H1 (cell line): Measurements from ENCODE around the gene FAU. TPM values are rescaled to one million over a fixed set of nuclear protein-coding genes. Genes with fewer than 3 reads are reported as not detected.

Experiments used
- BACH1 ChIP-seq: IDR thresholded peaks from 2 replicates; pipeline ENCODE4 v1.6.1; 2012; ENCODE audit warnings: low read length, improper control_type of control experiment
- CREB1 ChIP-seq: IDR thresholded peaks from 2 replicates; pipeline ENCODE4 v1.6.1; 2012; ENCODE audit warnings: inconsistent platforms
- EZH2 ChIP-seq: fragments of 200-600 bp; sonication (generic); IDR thresholded peaks from 2 replicates; pipeline ENCODE4 v1.7.1; 2012; ENCODE audit warnings: low read depth, mild to moderate bottlenecking, moderate library complexity, low read length, inconsistent platforms; ENCODE audit not compliant: severe bottlenecking
- FOSL1 ChIP-seq: IDR thresholded peaks from 2 replicates; pipeline ENCODE4 v1.6.1; 2011; ENCODE audit warnings: mild to moderate bottlenecking, low read depth, low read length, moderate library complexity; ENCODE audit not compliant: insufficient read depth
- HDAC2 ChIP-seq, 2 experiments: fragments of 300-600 bp in 1 of 2; sonication (generic) in 1 of 2; IDR thresholded peaks; 2 replicates each; pipeline ENCODE4 v1.6.1; 2011 to 2012; ENCODE audit warnings: low read depth in 2 of 2, low read length in 2 of 2, mild to moderate bottlenecking in 2 of 2, moderate library complexity in 2 of 2, borderline replicate concordance in 1 of 2, inconsistent platforms in 1 of 2
- KDM1A ChIP-seq: fragments of 200-600, 300-600 bp; sonication (generic); IDR thresholded peaks from 2 replicates; pipeline ENCODE4 v1.7.1; 2016; ENCODE audit warnings: mild to moderate bottlenecking, low read length, borderline replicate concordance
- KDM5A ChIP-seq: fragments of 200-600 bp; IDR thresholded peaks from 2 replicates; pipeline ENCODE4 v1.7.1; 2012; ENCODE audit warnings: mild to moderate bottlenecking, low read length, inconsistent platforms, mixed read lengths
- POLR2AphosphoS5 ChIP-seq: IDR thresholded peaks from 2 replicates; pipeline ENCODE4 v1.6.1; 2011; ENCODE audit warnings: low read depth, low read length
- RBBP5 ChIP-seq: IDR thresholded peaks from 2 replicates; pipeline ENCODE4 v1.7.1; 2012; ENCODE audit warnings: low read depth, mild to moderate bottlenecking, inconsistent platforms, low read length, moderate library complexity, borderline replicate concordance
- RXRA ChIP-seq: IDR thresholded peaks from 2 replicates; pipeline ENCODE4 v1.6.1; 2011; ENCODE audit warnings: low read depth, mild to moderate bottlenecking, low read length, moderate library complexity; ENCODE audit not compliant: insufficient read depth
- SAP30 ChIP-seq: fragments of 300-600 bp; sonication (generic); IDR thresholded peaks from 2 replicates; pipeline ENCODE4 v1.7.1; 2012; ENCODE audit warnings: low read length, moderate library complexity, mild to moderate bottlenecking, inconsistent platforms; ENCODE audit not compliant: insufficient read depth, insufficient replicate concordance
- SIX5 ChIP-seq: IDR thresholded peaks from 2 replicates; pipeline ENCODE4 v1.6.1; 2011; ENCODE audit warnings: mild to moderate bottlenecking, low read depth, low read length
- SP1 ChIP-seq: IDR thresholded peaks from 2 replicates; pipeline ENCODE4 v1.6.1; 2011; ENCODE audit warnings: low read depth, low read length
- SP4 ChIP-seq: IDR thresholded peaks from 2 replicates; pipeline ENCODE4 v1.6.1; 2012; ENCODE audit warnings: low read length, inconsistent platforms
- TAF7 ChIP-seq: optimal IDR thresholded peaks from 2 replicates; pipeline ENCODE3; 2011; ENCODE audit warnings: low read depth, mild to moderate bottlenecking, inconsistent platforms, low read length, moderate library complexity, borderline replicate concordance
- TBP ChIP-seq: IDR thresholded peaks from 2 replicates; pipeline ENCODE4 v1.6.1; 2011; ENCODE audit warnings: low read depth, low read length, improper control_type of control experiment
- ZNF274 ChIP-seq: IDR thresholded peaks from 2 replicates; pipeline ENCODE4 v1.7.0; 2012; ENCODE audit warnings: low read length, borderline replicate concordance; ENCODE audit errors: extremely low read depth
- polyA plus RNA-seq, 7 experiments: library from polyadenylated mRNA; depleted of rRNA in 3 of 7; stranded (reverse) in 5 of 7; unstranded in 2 of 7; fragments of >200 nt in 5 of 7; fragments of 200-250 nt in 2 of 7; gene quantifications; 1 replicate in 5 of 7; 2 replicates in 1 of 7; 4 replicates in 1 of 7; pipeline versions ENCODE4 v1.2.1 to v1.2.3, GENCODE V29; 2011 to 2013; ENCODE audit warnings: missing spikeins in 2 of 7, mixed read lengths in 2 of 7
- total RNA-seq: library from RNA; stranded (reverse); fragmentation: NEBNext Ultra II Directional; extraction: Animal tissue kit (Norgen Biotek cat#: 25700); gene quantifications from 2 replicates; pipeline ENCODE4 v1.2.1, GENCODE V29; 2021
- TF ChIP-seq, protein P1 (sequence below), 3 experiments: IDR thresholded peaks; 1 replicate in 2 of 3; 2 replicates in 1 of 3; pipeline versions ENCODE4 v1.5.1 to v1.6.1; 2011; ENCODE audit warnings: low read length in 3 of 3, mild to moderate bottlenecking in 3 of 3, inconsistent platforms in 2 of 3, low read depth in 1 of 3, moderate library complexity in 1 of 3; ENCODE audit not compliant: insufficient read depth in 1 of 3; ENCODE audit errors: control extremely low read depth in 1 of 3
- TF ChIP-seq, protein P2 (sequence below): IDR thresholded peaks from 2 replicates; pipeline ENCODE4 v1.6.1; 2011; ENCODE audit warnings: low read depth, mild to moderate bottlenecking, low read length; ENCODE audit not compliant: insufficient read depth
- TF ChIP-seq, protein P3 (sequence below): IDR thresholded peaks from 2 replicates; pipeline ENCODE4 v1.6.1; 2012; ENCODE audit warnings: inconsistent platforms

The FAU gene
- total and polyA plus RNA-seq, 2 of the 8 experiments (the other 6 are each of a cell fraction or from before 2014, with no cell fraction given), result 826 to 896 TPM

DNA sequence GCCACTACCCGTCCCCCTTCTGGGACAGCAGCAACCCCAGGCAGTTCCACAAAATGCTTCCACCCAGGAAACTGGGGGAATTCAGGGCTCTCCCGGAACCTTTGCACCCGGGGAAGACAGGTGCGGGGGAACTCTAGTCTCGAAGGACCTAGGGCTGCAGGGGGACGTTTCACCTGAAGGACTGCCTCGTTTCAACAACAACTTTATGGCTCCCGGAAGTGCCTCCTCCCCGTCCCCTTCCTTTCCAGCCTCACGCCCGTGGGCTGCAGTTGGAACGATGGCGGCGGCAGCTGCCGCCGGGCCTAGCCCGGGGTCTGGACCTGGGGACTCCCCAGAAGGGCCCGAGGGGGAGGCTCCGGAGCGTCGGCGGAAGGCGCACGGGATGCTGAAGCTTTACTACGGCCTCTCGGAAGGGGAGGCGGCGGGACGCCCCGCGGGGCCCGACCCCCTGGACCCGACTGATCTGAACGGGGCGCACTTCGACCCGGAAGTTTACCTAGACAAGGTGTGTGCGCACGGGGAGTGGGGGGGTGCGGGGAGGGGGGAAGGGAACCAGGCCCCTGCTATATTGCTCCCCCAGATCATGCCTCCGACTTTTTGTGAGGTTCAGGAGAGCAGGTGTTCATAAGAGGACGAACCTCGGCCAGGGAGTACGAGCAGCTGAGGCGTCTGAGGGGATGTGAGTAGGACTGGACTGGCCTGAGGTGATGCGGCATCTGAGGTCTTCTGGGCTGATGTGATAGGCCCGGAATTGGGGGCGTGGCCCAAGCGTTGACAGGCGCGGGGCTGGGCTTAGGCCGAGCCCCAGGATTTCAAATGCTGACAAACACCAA, 25.7 kb downstream of the FAU start, which contains the start of gene VPS51 (continued):
- TF ChIP-seq, protein P1, sequence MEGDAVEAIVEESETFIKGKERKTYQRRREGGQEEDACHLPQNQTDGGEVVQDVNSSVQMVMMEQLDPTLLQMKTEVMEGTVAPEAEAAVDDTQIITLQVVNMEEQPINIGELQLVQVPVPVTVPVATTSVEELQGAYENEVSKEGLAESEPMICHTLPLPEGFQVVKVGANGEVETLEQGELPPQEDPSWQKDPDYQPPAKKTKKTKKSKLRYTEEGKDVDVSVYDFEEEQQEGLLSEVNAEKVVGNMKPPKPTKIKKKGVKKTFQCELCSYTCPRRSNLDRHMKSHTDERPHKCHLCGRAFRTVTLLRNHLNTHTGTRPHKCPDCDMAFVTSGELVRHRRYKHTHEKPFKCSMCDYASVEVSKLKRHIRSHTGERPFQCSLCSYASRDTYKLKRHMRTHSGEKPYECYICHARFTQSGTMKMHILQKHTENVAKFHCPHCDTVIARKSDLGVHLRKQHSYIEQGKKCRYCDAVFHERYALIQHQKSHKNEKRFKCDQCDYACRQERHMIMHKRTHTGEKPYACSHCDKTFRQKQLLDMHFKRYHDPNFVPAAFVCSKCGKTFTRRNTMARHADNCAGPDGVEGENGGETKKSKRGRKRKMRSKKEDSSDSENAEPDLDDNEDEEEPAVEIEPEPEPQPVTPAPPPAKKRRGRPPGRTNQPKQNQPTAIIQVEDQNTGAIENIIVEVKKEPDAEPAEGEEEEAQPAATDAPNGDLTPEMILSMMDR (IDR thresholded peaks at IDR 0.05; ENCODE audit: control extremely low read depth in 1 of 3, insufficient read depth in 1 of 3, low read depth in 1 of 3, low read length in 3 of 3), result no peak
- TF ChIP-seq TBP (peak; percentile 90), POLR2AphosphoS5 (peak; percentile 92), RXRA (no peak), SP4 (peak; percentile 55; the same call in 1 of the 2 replicates), SIX5 (peak; percentile 95), KDM1A (no peak), CREB1 (peak; percentile 72), HDAC2 (IDR thresholded peaks at IDR 0.05; ENCODE audit: borderline replicate concordance in 1 of 2, low read depth in 2 of 2, low read length in 2 of 2) (peak; percentile 66; a peak in 1 of 4 replicates), BACH1 (peak; percentile 61; the same call in 1 of the 2 replicates), SP1 (peak; percentile 93), TAF7 (peak; percentile 87), RBBP5 (0 out of 2 replicates have a peak, but pooled peaks have one; percentile 71), ZNF274 (no peak), SAP30 (no peak), KDM5A (peak; percentile 89), EZH2 (no peak), FOSL1 (no peak)
- TF ChIP-seq, protein P2, sequence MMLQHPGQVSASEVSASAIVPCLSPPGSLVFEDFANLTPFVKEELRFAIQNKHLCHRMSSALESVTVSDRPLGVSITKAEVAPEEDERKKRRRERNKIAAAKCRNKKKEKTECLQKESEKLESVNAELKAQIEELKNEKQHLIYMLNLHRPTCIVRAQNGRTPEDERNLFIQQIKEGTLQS, result peak; percentile 73; the same call in 1 of the 2 replicates
- TF ChIP-seq, protein P3, sequence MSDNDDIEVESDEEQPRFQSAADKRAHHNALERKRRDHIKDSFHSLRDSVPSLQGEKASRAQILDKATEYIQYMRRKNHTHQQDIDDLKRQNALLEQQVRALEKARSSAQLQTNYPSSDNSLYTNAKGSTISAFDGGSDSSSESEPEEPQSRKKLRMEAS, result peak; percentile 67
